Breast epithelium (tissue), 4 donors: ENCODE data around the gene DDX41. TPM values are rescaled to one million over a fixed set of nuclear protein-coding genes. Genes with fewer than 3 reads are reported as not detected.

ENCODE experiments used
- DNase-seq, 2 donors: peaks; one replicate each; pipeline ENCODE4 v3.0.0-alpha.2; 2019; ENCODE audit warnings: low spot score in 2 of 2
- H3K27ac ChIP-seq, 2 donors: fragments of 200-600 bp; sonication (generic) in 1 of 2; one replicate each; pipeline ENCODE4 v1.5.1; 2016 to 2019; ENCODE audit warnings: mild to moderate bottlenecking in 1 of 2
- H3K27me3 ChIP-seq, 2 donors: fragments of 200-600 bp; sonication (generic) in 1 of 2; one replicate each; pipeline versions ENCODE4 v1.5.1 to v1.6.0; 2017 to 2019; ENCODE audit warnings: control low read depth in 1 of 2, mild to moderate bottlenecking in 1 of 2
- H3K36me3 ChIP-seq: fragments of 200-600 bp; one replicate; pipeline ENCODE4 v1.5.1; 2019
- H3K4me1 ChIP-seq, 2 donors: fragments of 200-600 bp; sonication (generic); one replicate each; pipeline ENCODE4 v1.5.1; 2016 to 2019; ENCODE audit warnings: control low read depth in 1 of 2
- H3K4me3 ChIP-seq, 3 donors: fragments of 200-600 bp; sonication (generic); 1 replicate in 2 of 3; 2 replicates in 1 of 3; pipeline ENCODE4 v1.5.1; 2016 to 2019; ENCODE audit warnings: mild to moderate bottlenecking in 3 of 3, moderate library complexity in 2 of 3
- H3K9me3 ChIP-seq, 2 donors: fragments of 200-600 bp; sonication (generic) in 1 of 2; one replicate each; pipeline ENCODE4 v1.5.1; 2016 to 2019; ENCODE audit warnings: control low read depth in 1 of 2
- CTCF ChIP-seq, 3 donors: fragments of 450-650 bp; IDR thresholded peaks; one replicate each; pipeline ENCODE4 v1.5.1; 2016 to 2017; ENCODE audit warnings: antibody characterized with exemption in 3 of 3, mild to moderate bottlenecking in 3 of 3, moderate library complexity in 3 of 3
- POLR2A ChIP-seq: fragments of 450-650 bp; IDR thresholded peaks from one replicate; pipeline ENCODE4 v1.6.1; 2016; ENCODE audit warnings: antibody characterized with exemption, mild to moderate bottlenecking, moderate library complexity
- POLR2AphosphoS5 ChIP-seq, 3 donors: sonication (generic); formaldehyde crosslinking; IDR thresholded peaks; one replicate each; pipeline ENCODE4 v1.6.1; 2017; ENCODE audit warnings: antibody characterized with exemption in 3 of 3
- intact Hi-C: fragments of 100-400 bp; cut with DNase I; formaldehyde crosslinking; loops from one replicate; pipeline ENCODE4 v1.15.1; 2023; ENCODE audit warnings: low total_unique reads
- total RNA-seq, 3 donors: library from RNA; depleted of rRNA; stranded (reverse); fragments of >200 nt; gene quantifications; one replicate each; pipeline ENCODE4 v1.1.0, GENCODE V29; 2016

Gene DDX41
- total RNA-seq, 3 donors from 2014 or later = 76.0 to 110 (median 103) TPM

- no peaks in the 10 kb centered on the region for H3K9me3 ChIP-seq
- DNase-seq = peak in 1 of 2 donors; percentile 71
- TF ChIP-seq CTCF (IDR thresholded peaks at IDR 0.05) (no peak), POLR2AphosphoS5 (IDR thresholded peaks at IDR 0.05) (peak; percentile 40 to 84 (median 81)), POLR2A (no peak)
- H3K4me3 ChIP-seq = peak overlapping the region in 1 of 3 donors; percentile 8
- intact Hi-C loops = no loop called here
- no peaks in the 10 kb centered on the region for H3K27me3 ChIP-seq
- H3K27ac ChIP-seq = peak overlapping the region; percentile 78 to 88
- no peaks in the 10 kb centered on the region for H3K36me3 ChIP-seq
- peaks cover 5 to 11% of the 10 kb centered on the region in 2 donors for H3K4me1 ChIP-seq
Measured at GRCh38 chr5:177478711-177479646, 37.8 kb downstream of the DDX41 start.

GRCh38 chr5:177477701-177478477 lies 38.9 kb downstream of the DDX41 start:
- no peak for DNase-seq
- peak overlapping the region; percentile 78 to 88 for H3K27ac ChIP-seq
- intact Hi-C loops = no loop called here

GRCh38 chr5:177476531-177477233 lies 40.1 kb downstream of the DDX41 start:
- no peak for DNase-seq
- no peaks in the 10 kb centered on the region for H3K9me3 ChIP-seq
- intact Hi-C loops = no loop called here
- peaks cover 14 to 19% of the 10 kb centered on the region in 2 donors for H3K4me1 ChIP-seq
- no peaks in the 10 kb centered on the region for H3K27me3 ChIP-seq
- no peak overlapping the region for H3K4me3 ChIP-seq
- peak overlapping the region in 1 of 2 donors; percentile 16 for H3K27ac ChIP-seq
- no peak for TF ChIP-seq POLR2A
- no peak for TF ChIP-seq POLR2AphosphoS5 (IDR thresholded peaks at IDR 0.05)
- TF ChIP-seq CTCF (IDR thresholded peaks at IDR 0.05) = no peak
- no peaks in the 10 kb centered on the region for H3K36me3 ChIP-seq

More at GRCh38 chr5:177477701-177478477, 38.9 kb downstream of the DDX41 start:
- TF ChIP-seq POLR2A = no peak
- no peak for TF ChIP-seq POLR2AphosphoS5 (IDR thresholded peaks at IDR 0.05)
- no peak for TF ChIP-seq CTCF (IDR thresholded peaks at IDR 0.05)
- no peaks in the 10 kb centered on the region for H3K36me3 ChIP-seq
- no peaks in the 10 kb centered on the region for H3K27me3 ChIP-seq
- H3K9me3 ChIP-seq = no peaks in the 10 kb centered on the region
- no peak overlapping the region for H3K4me3 ChIP-seq
- peaks cover 5 to 11% of the 10 kb centered on the region in 2 donors for H3K4me1 ChIP-seq

GRCh38 chr5:177475563-177476427 lies 41.0 kb downstream of the DDX41 start:
- H3K9me3 ChIP-seq = no peaks in the 10 kb centered on the region
- intact Hi-C loops = no loop called here
- H3K27ac ChIP-seq = peak overlapping the region in 1 of 2 donors; percentile 7
- DNase-seq = no peak
- no peaks in the 10 kb centered on the region for H3K27me3 ChIP-seq
- no peaks in the 10 kb centered on the region for H3K36me3 ChIP-seq
- TF ChIP-seq CTCF (IDR thresholded peaks at IDR 0.05) = no peak
- no peak for TF ChIP-seq POLR2AphosphoS5 (IDR thresholded peaks at IDR 0.05)
- no peak for TF ChIP-seq POLR2A
- no peak overlapping the region for H3K4me3 ChIP-seq
- H3K4me1 ChIP-seq = peaks cover 19% of the 10 kb centered on the region in 2 donors
